ENCODE measurements around the gene ZNF462.
"Not testable (repeated sequence)": the region's sequence is repeated elsewhere in the genome, so short reads cannot be mapped to it uniquely, and the experiment has no call there.

ZNF462 gene

GRCh38 chr9:106892632-106893031 lies 29.7 kb downstream of the ZNF462 start:
- Mint-ChIP-seq H3K27me3 (no peaks in the 10 kb centered on the region), H3K27ac (no peak overlapping the region), H3K36me3 (no peaks in the 10 kb centered on the region), H3K4me1 (ENCODE audit: low read depth) (no peaks in the 10 kb centered on the region), H3K9me3 (ENCODE audit: low read depth) (no peaks in the 10 kb centered on the region), H3K4me3 (no peak overlapping the region)

- H3K27ac Mint-ChIP-seq: no peak overlapping the region
- H3K27me3 Mint-ChIP-seq: no peaks in the 10 kb centered on the region
- no peak overlapping the region for H3K4me3 Mint-ChIP-seq
- H3K36me3 Mint-ChIP-seq: no peaks in the 10 kb centered on the region
- no peaks in the 10 kb centered on the region for H3K4me1 Mint-ChIP-seq (ENCODE audit: low read depth)
- H3K9me3 Mint-ChIP-seq (ENCODE audit: low read depth): no peaks in the 10 kb centered on the region
Observed at GRCh38 chr9:106893088-106893487, 30.1 kb downstream of the ZNF462 start.

DNA sequence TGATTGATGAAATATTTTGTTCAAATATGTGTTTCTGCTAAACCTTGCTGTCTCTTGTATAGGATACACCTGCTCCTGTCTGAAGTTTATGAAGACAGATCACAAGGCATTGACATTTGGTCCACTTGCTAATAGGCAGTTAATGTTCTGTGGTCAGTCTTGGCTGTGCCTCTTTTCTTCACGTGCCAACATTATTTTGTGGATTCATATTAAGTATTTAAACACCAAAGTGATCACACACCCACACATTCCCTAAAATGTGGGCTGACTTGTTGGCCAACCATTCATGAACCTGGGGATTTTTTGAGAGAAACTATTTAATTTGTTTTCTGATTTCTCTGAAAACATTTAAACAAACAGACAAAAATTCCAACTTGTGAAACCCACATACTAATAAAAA lies 33.7 kb downstream of the ZNF462 start:
- Mint-ChIP-seq H3K27me3 (no peaks in the 10 kb centered on the region), H3K4me1 (ENCODE audit: low read depth) (no peaks in the 10 kb centered on the region), H3K9me3 (ENCODE audit: low read depth) (peaks cover 4% of the 10 kb centered on the region), H3K27ac (no peak overlapping the region), H3K36me3 (no peaks in the 10 kb centered on the region), H3K4me3 (no peak overlapping the region)

GRCh38 chr9:106897236-106897635 lies 34.3 kb downstream of the ZNF462 start:
- Mint-ChIP-seq H3K36me3 (no peaks in the 10 kb centered on the region), H3K27ac (no peak overlapping the region), H3K4me3 (no peak overlapping the region), H3K27me3 (no peaks in the 10 kb centered on the region), H3K9me3 (ENCODE audit: low read depth) (peaks cover 4% of the 10 kb centered on the region), H3K4me1 (ENCODE audit: low read depth) (no peaks in the 10 kb centered on the region)

GRCh38 chr9:106897751-106898150 lies 34.8 kb downstream of the ZNF462 start:
- Mint-ChIP-seq H3K4me1 (ENCODE audit: low read depth) (no peaks in the 10 kb centered on the region), H3K4me3 (no peak overlapping the region), H3K27me3 (no peaks in the 10 kb centered on the region), H3K36me3 (no peaks in the 10 kb centered on the region), H3K27ac (no peak overlapping the region), H3K9me3 (ENCODE audit: low read depth) (peaks cover 8% of the 10 kb centered on the region)

DNA sequence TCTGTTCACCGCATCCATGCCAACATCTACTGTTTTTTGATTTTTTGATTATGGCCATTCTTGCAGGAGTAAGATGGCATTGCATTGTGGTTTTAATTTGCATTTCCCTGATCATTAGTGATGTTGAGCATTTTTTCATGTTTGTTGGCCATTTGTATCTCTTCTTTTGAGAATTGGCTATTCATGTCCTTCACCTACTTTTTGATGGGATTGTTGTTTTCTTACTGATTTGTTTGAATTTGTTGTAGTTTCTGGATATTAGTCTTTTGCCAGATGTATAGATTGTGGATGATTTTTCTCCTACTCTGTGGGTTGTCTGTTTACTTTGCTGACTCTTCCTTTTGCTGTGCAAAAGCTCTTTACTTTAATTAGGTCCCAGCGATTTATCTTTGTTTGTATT lies 37.6 kb downstream of the ZNF462 start:
- H3K9me3 Mint-ChIP-seq (ENCODE audit: low read depth): peaks cover 20% of the 10 kb centered on the region
- H3K4me1 Mint-ChIP-seq (ENCODE audit: low read depth); H3K27me3 Mint-ChIP-seq; H3K27ac Mint-ChIP-seq; H3K4me3 Mint-ChIP-seq; H3K36me3 Mint-ChIP-seq: not testable (repeated sequence)

DNA sequence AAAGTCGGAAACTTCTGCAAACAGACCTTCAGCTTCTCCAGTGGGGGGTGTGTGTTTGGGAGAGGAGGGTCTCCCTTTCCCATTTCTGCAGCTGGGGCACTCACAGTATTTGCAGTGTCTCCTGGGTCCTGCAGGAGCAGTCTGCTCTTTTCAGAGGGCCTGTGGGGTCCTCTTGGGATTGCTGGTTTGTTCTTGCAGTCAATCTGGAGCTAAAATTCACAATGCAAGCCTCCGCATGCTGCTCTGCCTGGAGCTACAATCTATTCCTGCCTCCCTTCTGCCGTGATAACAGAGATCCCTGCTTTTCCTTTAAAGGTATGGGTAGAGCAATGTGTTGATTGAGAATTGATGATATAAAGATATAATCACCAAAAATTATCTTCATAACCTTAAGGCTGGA lies 43.2 kb downstream of the ZNF462 start:
- H3K27me3 Mint-ChIP-seq: peaks cover 2% of the 10 kb centered on the region
- H3K27ac Mint-ChIP-seq: no peak overlapping the region
- no peaks in the 10 kb centered on the region for H3K36me3 Mint-ChIP-seq
- no peak overlapping the region for H3K4me3 Mint-ChIP-seq
- H3K4me1 Mint-ChIP-seq (ENCODE audit: low read depth): no peaks in the 10 kb centered on the region
- H3K9me3 Mint-ChIP-seq (ENCODE audit: low read depth): peaks cover 19% of the 10 kb centered on the region

- Mint-ChIP-seq H3K27me3 (peaks cover 1% of the 10 kb centered on the region), H3K9me3 (ENCODE audit: low read depth) (no peaks in the 10 kb centered on the region), H3K4me3 (no peak overlapping the region), H3K27ac (no peak overlapping the region), H3K4me1 (ENCODE audit: low read depth) (no peaks in the 10 kb centered on the region), H3K36me3 (no peaks in the 10 kb centered on the region)
Observed at GRCh38 chr9:106911951-106912350, 49.0 kb downstream of the ZNF462 start.

DNA sequence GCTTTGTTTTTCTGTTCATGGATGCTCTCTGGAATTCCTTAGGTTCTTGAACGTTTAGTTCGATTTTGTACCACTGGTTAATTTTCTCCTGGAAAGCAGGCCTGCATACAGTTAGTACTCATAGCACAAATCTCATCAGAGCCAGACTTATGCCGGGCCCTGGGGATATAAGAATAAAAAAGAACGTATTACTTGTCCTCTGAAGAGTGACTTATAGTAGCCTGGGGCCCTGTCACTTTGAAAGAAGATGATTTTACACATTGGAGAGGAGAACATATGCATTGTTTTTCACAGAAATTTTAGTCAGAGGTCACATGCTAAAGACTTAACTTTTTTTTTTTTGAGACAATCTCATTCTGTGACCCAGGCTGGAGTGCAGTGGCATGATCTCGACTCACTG lies 50.3 kb downstream of the ZNF462 start:
- H3K27me3 Mint-ChIP-seq: peaks cover 3% of the 10 kb centered on the region
- H3K9me3 Mint-ChIP-seq (ENCODE audit: low read depth): no peaks in the 10 kb centered on the region
- no peak overlapping the region for H3K4me3 Mint-ChIP-seq
- H3K36me3 Mint-ChIP-seq: no peaks in the 10 kb centered on the region
- no peak overlapping the region for H3K27ac Mint-ChIP-seq
- no peaks in the 10 kb centered on the region for H3K4me1 Mint-ChIP-seq (ENCODE audit: low read depth)

GRCh38 chr9:106915851-106916250 lies 52.9 kb downstream of the ZNF462 start:
- Mint-ChIP-seq H3K9me3 (ENCODE audit: low read depth) (no peaks in the 10 kb centered on the region), H3K4me3 (no peak overlapping the region), H3K36me3 (no peaks in the 10 kb centered on the region), H3K4me1 (ENCODE audit: low read depth) (no peaks in the 10 kb centered on the region), H3K27ac (no peak overlapping the region), H3K27me3 (peaks cover 3% of the 10 kb centered on the region)

- no peaks in the 10 kb centered on the region for H3K36me3 Mint-ChIP-seq
- H3K27ac Mint-ChIP-seq: no peak overlapping the region
Observed at GRCh38 chr9:106916466-106917235, 53.7 kb downstream of the ZNF462 start.

GRCh38 chr9:106918825-106919509 lies 56.0 kb downstream of the ZNF462 start:
- H3K4me3 Mint-ChIP-seq: no peak overlapping the region
- no peaks in the 10 kb centered on the region for H3K36me3 Mint-ChIP-seq
- no peak overlapping the region for H3K27ac Mint-ChIP-seq
- H3K9me3 Mint-ChIP-seq (ENCODE audit: low read depth): no peaks in the 10 kb centered on the region
- peaks cover 8% of the 10 kb centered on the region for H3K4me1 Mint-ChIP-seq (ENCODE audit: low read depth)
- peaks cover 3% of the 10 kb centered on the region for H3K27me3 Mint-ChIP-seq

More at GRCh38 chr9:106916466-106917235, 53.7 kb downstream of the ZNF462 start:
- Mint-ChIP-seq H3K4me1 (ENCODE audit: low read depth) (peaks cover 6% of the 10 kb centered on the region), H3K27me3 (peaks cover 3% of the 10 kb centered on the region), H3K9me3 (ENCODE audit: low read depth) (no peaks in the 10 kb centered on the region), H3K4me3 (no peak overlapping the region)

DNA sequence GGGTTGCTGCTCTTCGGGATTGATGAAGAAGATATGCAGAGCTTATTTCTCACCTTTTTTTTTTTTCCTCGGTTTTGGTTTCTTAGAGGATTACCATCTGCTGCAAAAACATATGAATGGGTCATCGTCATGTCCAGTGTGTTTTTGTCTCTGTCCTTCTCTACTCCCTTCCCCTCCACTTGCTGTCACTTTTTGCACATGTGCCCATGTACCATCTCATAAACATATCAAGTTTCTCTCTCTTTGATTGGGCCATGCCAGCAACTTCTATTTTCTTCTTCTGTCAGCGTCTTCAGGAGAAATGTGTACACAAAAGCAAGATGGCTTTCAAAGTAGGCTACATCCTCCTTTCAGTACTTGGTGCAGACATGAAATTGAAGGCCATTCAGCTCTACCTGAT lies 57.1 kb downstream of the ZNF462 start:
- H3K27me3 Mint-ChIP-seq: peaks cover 3% of the 10 kb centered on the region
- no peak overlapping the region for H3K4me3 Mint-ChIP-seq

GRCh38 chr9:106920701-106921283 lies 57.8 kb downstream of the ZNF462 start:
- H3K36me3 Mint-ChIP-seq: no peaks in the 10 kb centered on the region
- H3K9me3 Mint-ChIP-seq (ENCODE audit: low read depth): peaks cover 8% of the 10 kb centered on the region
- no peak overlapping the region for H3K27ac Mint-ChIP-seq
- H3K4me3 Mint-ChIP-seq: no peak overlapping the region
- peaks cover 3% of the 10 kb centered on the region for H3K27me3 Mint-ChIP-seq
- H3K4me1 Mint-ChIP-seq (ENCODE audit: low read depth): peaks cover 8% of the 10 kb centered on the region

More for the DNA sequence above, 57.1 kb downstream of the ZNF462 start:
- Mint-ChIP-seq H3K9me3 (ENCODE audit: low read depth) (peaks cover 5% of the 10 kb centered on the region), H3K27ac (no peak overlapping the region), H3K4me1 (ENCODE audit: low read depth) (peaks cover 8% of the 10 kb centered on the region), H3K36me3 (no peaks in the 10 kb centered on the region)

GRCh38 chr9:106921341-106921899 lies 58.5 kb downstream of the ZNF462 start:
- H3K27me3 Mint-ChIP-seq: peaks cover 3% of the 10 kb centered on the region
- H3K4me3 Mint-ChIP-seq: no peak overlapping the region
- H3K9me3 Mint-ChIP-seq (ENCODE audit: low read depth): peaks cover 10% of the 10 kb centered on the region
- H3K4me1 Mint-ChIP-seq (ENCODE audit: low read depth): peaks cover 8% of the 10 kb centered on the region
- H3K36me3 Mint-ChIP-seq: no peaks in the 10 kb centered on the region
- no peak overlapping the region for H3K27ac Mint-ChIP-seq
